HFFc6 (cell line): Measurements from ENCODE around the gene RGS6. TPM values are rescaled to one million over a fixed set of nuclear protein-coding genes. Genes with fewer than 3 reads are reported as not detected.
"Not testable (repeated sequence)": the region's sequence is repeated elsewhere in the genome, so short reads cannot be mapped to it uniquely, and the experiment has no call there.

Source experiments
- DNase-seq: peaks from one replicate; pipeline ENCODE4 v3.0.0-alpha.2; 2018
- H3K27ac Mint-ChIP-seq: 2 replicates; pipeline ENCODE4 v1.8.0; 2020; ENCODE audit warnings: mild to moderate bottlenecking, mixed read lengths
- H3K27me3 Mint-ChIP-seq: 2 replicates; pipeline ENCODE4 v1.8.0; 2021; ENCODE audit warnings: mild to moderate bottlenecking, moderate library complexity, mixed read lengths; ENCODE audit not compliant: insufficient read depth
- H3K36me3 Mint-ChIP-seq: 2 replicates; pipeline ENCODE4 v1.8.0; 2021; ENCODE audit warnings: low read depth, mixed read lengths
- H3K4me1 Mint-ChIP-seq: 2 replicates; pipeline ENCODE4 v1.8.0; 2020; ENCODE audit warnings: low read depth, mixed read lengths
- H3K4me3 Mint-ChIP-seq: 2 replicates; pipeline ENCODE4 v1.8.0; 2020; ENCODE audit warnings: mild to moderate bottlenecking, moderate library complexity, mixed read lengths
- H3K9me3 Mint-ChIP-seq: 2 replicates; pipeline ENCODE4 v1.8.0; 2020; ENCODE audit warnings: mild to moderate bottlenecking, mixed read lengths
- total RNA-seq, 6 experiments: library from RNA; stranded (reverse); fragmentation: NEBNext Ultra II Directional; extraction: Animal tissue kit (Norgen Biotek cat#: 25700); gene quantifications; 2 replicates in 1 of 6; 3 replicates in 5 of 6; pipeline ENCODE4 v1.2.3, GENCODE V29; 2021
- TF ChIP-seq, protein P1 (sequence below): fragments of 200-600 bp; sonication (generic); IDR thresholded peaks from 2 replicates; pipeline ENCODE4 v1.5.0; 2021; ENCODE audit warnings: antibody characterized with exemption, mild to moderate bottlenecking

The RGS6 gene
- total RNA-seq, 6 experiments from 2014 or later, result not detected

DNA sequence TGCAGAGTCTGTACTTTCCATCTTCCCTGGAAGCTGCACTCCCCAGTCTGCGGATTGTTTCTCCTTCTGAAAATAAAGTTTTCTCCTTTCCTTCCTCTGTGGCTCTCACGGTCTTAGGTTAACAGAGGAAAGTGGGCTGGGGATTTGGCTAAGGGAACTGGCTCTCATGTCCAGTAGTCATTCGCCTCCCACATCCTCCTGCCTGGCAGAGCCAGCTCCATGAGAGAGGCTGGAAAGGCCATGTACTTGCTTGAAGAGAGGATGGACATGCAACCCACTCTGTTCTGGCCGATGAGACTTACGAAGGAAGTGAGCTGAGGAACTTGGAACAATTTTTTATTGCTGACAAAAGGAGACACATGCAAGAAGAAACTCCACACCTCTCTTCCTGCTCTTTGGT lies 18.9 kb upstream of the RGS6 start:
- TF ChIP-seq, protein P1, sequence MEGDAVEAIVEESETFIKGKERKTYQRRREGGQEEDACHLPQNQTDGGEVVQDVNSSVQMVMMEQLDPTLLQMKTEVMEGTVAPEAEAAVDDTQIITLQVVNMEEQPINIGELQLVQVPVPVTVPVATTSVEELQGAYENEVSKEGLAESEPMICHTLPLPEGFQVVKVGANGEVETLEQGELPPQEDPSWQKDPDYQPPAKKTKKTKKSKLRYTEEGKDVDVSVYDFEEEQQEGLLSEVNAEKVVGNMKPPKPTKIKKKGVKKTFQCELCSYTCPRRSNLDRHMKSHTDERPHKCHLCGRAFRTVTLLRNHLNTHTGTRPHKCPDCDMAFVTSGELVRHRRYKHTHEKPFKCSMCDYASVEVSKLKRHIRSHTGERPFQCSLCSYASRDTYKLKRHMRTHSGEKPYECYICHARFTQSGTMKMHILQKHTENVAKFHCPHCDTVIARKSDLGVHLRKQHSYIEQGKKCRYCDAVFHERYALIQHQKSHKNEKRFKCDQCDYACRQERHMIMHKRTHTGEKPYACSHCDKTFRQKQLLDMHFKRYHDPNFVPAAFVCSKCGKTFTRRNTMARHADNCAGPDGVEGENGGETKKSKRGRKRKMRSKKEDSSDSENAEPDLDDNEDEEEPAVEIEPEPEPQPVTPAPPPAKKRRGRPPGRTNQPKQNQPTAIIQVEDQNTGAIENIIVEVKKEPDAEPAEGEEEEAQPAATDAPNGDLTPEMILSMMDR, result no peak
- Mint-ChIP-seq H3K27ac (no peak overlapping the region), H3K27me3 (peaks cover 4% of the 10 kb centered on the region), H3K9me3 (peaks cover 5% of the 10 kb centered on the region; the same call in 1 of the 2 replicates), H3K36me3 (no peaks in the 10 kb centered on the region), H3K4me1 (no peaks in the 10 kb centered on the region), H3K4me3 (no peak overlapping the region)
- DNase-seq, result no peak

DNA sequence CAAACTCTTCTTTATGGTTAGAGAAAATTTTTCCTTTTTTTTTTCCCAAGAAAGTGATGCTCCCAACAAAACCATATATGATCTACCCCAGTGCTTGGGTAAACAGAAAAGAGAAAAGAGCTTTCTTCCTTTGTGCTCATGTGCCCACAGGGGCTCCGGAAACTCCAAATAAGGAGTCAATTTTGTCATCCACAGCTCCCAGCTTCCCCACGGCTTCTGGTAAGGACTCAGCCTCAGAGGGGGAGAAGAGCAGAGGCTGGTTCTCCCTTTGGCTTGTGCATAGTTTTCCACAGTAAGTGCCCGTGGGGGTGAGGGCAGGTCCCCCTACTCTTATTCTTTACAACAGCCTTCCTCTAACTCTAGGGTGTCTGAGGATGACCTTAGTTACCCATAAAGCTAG lies 13.3 kb upstream of the RGS6 start:
- no peak overlapping the region for H3K4me3 Mint-ChIP-seq
- no peak for DNase-seq
- no peak overlapping the region for H3K27ac Mint-ChIP-seq
- H3K36me3 Mint-ChIP-seq, result no peaks in the 10 kb centered on the region
- H3K9me3 Mint-ChIP-seq, result peaks cover 9% of the 10 kb centered on the region; the same call in 1 of the 2 replicates
- H3K27me3 Mint-ChIP-seq, result peaks cover 6% of the 10 kb centered on the region
- TF ChIP-seq, protein P1, result no peak
- no peaks in the 10 kb centered on the region for H3K4me1 Mint-ChIP-seq

DNA sequence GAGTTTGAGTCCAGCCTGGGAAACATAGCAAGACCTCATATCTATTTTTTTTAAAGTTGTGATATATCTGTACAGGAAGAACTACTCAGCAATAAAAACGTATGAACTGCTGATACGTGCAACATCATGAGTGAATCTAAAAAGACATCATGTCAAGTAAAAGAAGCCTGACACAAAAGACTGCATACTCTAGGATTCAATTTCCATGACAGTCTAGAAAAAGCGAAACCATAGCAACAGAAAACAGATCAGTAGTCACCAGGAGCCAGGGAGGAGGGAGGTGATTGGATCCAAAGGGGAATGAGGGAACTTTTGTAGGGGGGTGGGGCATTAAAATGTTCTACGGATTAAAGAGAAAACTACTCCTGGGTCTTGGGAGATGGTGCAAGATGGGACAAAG lies 8.7 kb upstream of the RGS6 start:
- Mint-ChIP-seq H3K4me1 (no peaks in the 10 kb centered on the region), H3K27ac (no peak overlapping the region), H3K27me3 (peaks cover 3% of the 10 kb centered on the region; the same call in 1 of the 2 replicates), H3K36me3 (no peaks in the 10 kb centered on the region), H3K4me3 (no peak overlapping the region), H3K9me3 (peaks cover 3% of the 10 kb centered on the region; the same call in 1 of the 2 replicates)
- TF ChIP-seq, protein P1, result no peak
- DNase-seq, result no peak

DNA sequence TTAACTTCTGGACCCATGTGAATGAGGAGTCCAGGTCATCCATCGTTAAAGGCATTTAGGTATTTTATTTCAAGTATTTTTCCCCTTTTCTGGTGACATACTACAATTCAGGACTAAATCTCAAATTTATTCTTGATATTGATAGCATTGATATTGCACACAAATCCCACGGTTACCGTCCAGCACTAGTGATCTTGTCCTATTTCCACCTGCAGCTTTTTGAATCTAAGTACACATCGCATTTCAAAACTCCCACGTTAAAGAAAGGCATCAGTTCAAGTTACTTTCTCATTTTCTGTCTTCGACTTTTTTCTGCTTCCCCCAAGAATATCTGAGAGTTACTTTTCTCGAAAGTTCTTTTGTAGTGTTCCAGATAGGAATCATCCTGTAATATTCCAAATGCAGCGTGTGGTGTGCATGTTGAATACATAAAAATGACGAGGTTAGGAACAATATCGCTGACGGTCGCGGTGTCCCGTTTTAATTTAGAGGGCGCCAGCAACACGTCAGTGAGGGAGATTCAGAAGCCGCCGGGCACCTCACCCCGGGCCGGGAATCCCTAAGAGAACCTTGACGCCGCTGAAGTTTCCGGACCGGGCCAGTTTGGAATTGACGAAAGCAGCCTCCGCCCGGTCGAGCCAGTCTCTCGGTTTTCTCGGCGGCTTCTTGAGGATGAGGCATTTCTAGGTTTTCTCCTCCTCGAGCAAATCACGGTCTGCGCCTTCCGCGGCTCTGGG lies 569 bp upstream of the RGS6 start:
- Mint-ChIP-seq H3K36me3 (no peaks in the 10 kb centered on the region), H3K27me3 (no peaks in the 10 kb centered on the region; the same call in 1 of the 2 replicates), H3K27ac (no peak overlapping the region), H3K4me3 (no peak overlapping the region), H3K4me1 (no peaks in the 10 kb centered on the region), H3K9me3 (no peaks in the 10 kb centered on the region)
- TF ChIP-seq, protein P1, result no peak
- DNase-seq, result no peak

DNA sequence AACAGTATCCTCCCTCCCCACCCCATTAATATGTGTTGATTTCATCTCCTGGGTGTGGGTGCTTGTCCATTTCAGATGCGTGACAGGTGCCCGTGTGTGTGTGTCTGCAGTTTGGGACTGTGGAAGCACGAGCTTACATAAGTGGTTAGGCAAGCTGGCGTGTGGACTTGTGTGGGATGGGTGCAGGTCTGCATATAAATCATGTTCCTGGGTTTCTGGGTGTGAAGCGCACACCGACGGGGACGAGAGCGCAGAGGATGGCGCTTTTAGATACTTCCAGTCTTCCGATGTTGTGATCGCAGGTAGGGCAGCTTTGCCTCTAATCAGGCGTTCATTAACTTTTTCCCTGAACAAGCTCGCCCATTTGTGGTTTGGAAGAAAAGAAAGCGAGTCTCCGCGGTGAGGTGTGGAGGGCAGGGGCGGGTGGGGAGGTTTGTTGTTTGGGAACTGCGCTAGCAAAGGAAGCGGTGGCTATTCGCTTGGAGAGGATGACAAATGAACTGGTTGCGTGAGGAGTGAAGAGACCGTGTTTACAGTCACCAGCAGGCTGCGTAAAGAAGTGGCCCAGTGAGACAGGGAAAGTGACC lies 865 bp downstream of the RGS6 start:
- Mint-ChIP-seq H3K36me3 (no peaks in the 10 kb centered on the region), H3K27ac (no peak overlapping the region), H3K9me3 (no peaks in the 10 kb centered on the region; the same call in 1 of the 2 replicates), H3K4me1 (no peaks in the 10 kb centered on the region), H3K27me3 (peaks cover 1% of the 10 kb centered on the region; the same call in 1 of the 2 replicates), H3K4me3 (no peak overlapping the region)
- no peak for DNase-seq
- TF ChIP-seq, protein P1, result no peak

DNA sequence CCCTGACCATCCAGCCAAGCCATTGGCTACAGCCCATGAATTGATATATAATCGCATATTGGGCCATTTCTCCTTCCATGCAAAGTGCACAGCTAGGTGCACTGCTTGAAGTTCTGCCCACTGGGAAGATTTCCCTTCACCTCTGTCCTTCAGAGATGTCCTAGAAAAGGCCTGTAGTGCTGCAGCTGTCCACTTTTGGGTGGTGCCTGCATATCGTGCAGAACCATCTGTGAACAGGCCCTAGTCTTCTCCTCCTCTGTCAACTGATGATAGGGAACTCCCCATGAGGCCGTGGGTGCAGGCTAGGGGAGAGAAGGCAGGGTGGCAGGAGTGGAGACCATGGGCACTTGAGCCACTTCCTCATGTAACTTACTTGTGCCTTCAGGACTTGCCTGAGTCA lies 6.0 kb downstream of the RGS6 start:
- not testable (repeated sequence) for H3K27me3 Mint-ChIP-seq, DNase-seq, H3K36me3 Mint-ChIP-seq, H3K4me3 Mint-ChIP-seq, H3K27ac Mint-ChIP-seq, H3K4me1 Mint-ChIP-seq
- H3K9me3 Mint-ChIP-seq, result peaks cover 13% of the 10 kb centered on the region

DNA sequence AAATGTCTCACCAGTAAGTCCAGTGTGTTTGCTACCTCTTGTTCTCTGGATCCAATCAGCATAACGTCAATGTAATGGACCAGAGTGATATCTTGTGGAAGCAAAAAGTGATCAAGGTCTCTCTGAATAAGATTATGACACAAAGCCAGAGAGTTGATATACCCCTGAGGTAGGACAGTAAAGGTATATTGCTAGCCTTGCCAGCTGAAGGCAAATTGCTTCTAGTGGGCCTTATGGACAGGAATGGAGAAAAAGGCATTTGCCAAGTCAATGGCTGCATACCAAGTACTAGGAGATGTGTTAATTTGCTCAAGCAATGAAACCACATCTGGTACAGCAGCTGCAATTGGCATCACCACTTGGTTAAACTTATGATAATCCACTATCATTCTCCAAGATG lies 7.1 kb downstream of the RGS6 start:
- H3K4me3 Mint-ChIP-seq, H3K27me3 Mint-ChIP-seq, H3K27ac Mint-ChIP-seq, H3K36me3 Mint-ChIP-seq, DNase-seq, H3K4me1 Mint-ChIP-seq: not testable (repeated sequence)
- H3K9me3 Mint-ChIP-seq, result peaks cover 13% of the 10 kb centered on the region

DNA sequence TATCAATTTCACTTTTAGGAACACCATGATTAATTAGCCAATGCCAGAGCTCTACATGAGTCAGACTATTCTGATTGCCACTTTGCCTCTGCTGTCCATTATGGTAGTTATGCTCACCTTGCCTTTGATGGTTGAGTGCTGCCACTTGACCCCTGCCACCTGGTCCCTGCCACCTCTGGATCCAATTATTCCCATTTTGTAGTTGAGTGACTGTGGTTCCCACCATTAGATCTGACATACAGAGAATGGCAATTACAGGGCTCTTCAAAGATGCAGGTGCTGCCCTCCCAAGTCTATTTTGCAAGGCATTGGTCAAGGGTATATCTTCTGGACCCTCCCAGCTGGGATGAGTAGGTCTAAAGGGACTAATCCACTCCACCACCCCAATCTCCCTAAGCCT lies 8.3 kb downstream of the RGS6 start:
- H3K27ac Mint-ChIP-seq, H3K4me3 Mint-ChIP-seq, DNase-seq, H3K27me3 Mint-ChIP-seq, H3K4me1 Mint-ChIP-seq, H3K36me3 Mint-ChIP-seq: not testable (repeated sequence)
- H3K9me3 Mint-ChIP-seq, result peaks cover 13% of the 10 kb centered on the region

DNA sequence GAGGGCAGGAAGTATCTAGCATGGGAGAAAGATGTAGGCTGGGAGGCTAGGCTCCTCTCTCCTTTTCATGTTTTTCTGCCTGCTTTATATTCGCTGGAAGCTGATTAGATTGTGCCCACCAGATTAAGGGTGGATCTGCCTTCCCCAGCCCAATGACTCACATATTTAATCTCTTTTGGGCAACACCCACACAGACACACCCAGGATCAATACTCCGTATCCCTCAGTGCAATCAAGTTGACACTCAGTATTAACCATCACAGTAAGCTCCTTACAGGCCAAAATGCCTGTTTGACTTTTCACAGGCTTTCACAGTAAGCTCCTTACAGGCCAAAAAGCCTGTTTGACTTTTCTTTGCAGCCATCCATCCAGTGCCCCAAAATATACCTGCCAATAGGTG lies 9.4 kb downstream of the RGS6 start:
- H3K27me3 Mint-ChIP-seq, H3K36me3 Mint-ChIP-seq, H3K4me1 Mint-ChIP-seq, H3K27ac Mint-ChIP-seq, H3K4me3 Mint-ChIP-seq, DNase-seq: not testable (repeated sequence)
- H3K9me3 Mint-ChIP-seq, result peaks cover 19% of the 10 kb centered on the region
